Gastroesophageal sphincter (tissue), 3 donors: ENCODE data around the gene GALNS.

Experiments
- CTCF ChIP-seq, 4 experiments: fragments of 200-600 bp in 2 of 4; fragments of 450-650 bp in 2 of 4; sonication (generic) in 1 of 4; IDR thresholded peaks; one replicate each; pipeline ENCODE4 v1.5.1; 2017 to 2019; ENCODE audit warnings: antibody characterized with exemption in 4 of 4, mild to moderate bottlenecking in 2 of 4, moderate library complexity in 2 of 4
- EP300 ChIP-seq: sonication (generic); formaldehyde crosslinking; IDR thresholded peaks from one replicate; pipeline ENCODE4 v1.6.1; 2017; ENCODE audit warnings: antibody characterized with exemption, mild to moderate bottlenecking

GRCh38 chr16:88778541-88779065 lies 78.1 kb downstream of the GALNS start:
- no peak for TF ChIP-seq CTCF (IDR thresholded peaks at IDR 0.05)
- TF ChIP-seq EP300, result no peak
